Osteoblast (primary cell): ENCODE measurements around the gene EXTL2. TPM values are rescaled to one million over a fixed set of nuclear protein-coding genes. Genes with fewer than 3 reads are reported as not detected.
A peak's percentile ranks its signal among the peaks of the same experiment; 100 is the strongest.

ENCODE experiments used
- DNase-seq: peaks from one replicate; pipeline ENCODE4 v3.0.0; 2011; ENCODE audit warnings: low spot score, mixed read lengths; ENCODE audit not compliant: insufficient read length; ENCODE audit errors: missing footprints
- H2AFZ ChIP-seq: 2 replicates; pipeline ENCODE4 v1.6.0; 2011; ENCODE audit warnings: mild to moderate bottlenecking, low read length
- H3K27ac ChIP-seq: 2 replicates; pipeline ENCODE4 v1.5.1; 2011; ENCODE audit warnings: mild to moderate bottlenecking, low read depth, low read length, moderate library complexity
- H3K27me3 ChIP-seq: 2 replicates; pipeline ENCODE4 v1.6.0; 2012; ENCODE audit warnings: mild to moderate bottlenecking, control low read depth, inconsistent platforms, low read length, moderate library complexity; ENCODE audit not compliant: insufficient read depth
- H3K36me3 ChIP-seq: 2 replicates; pipeline ENCODE4 v1.5.1; 2011; ENCODE audit warnings: mild to moderate bottlenecking, low read length, control low read depth, moderate library complexity; ENCODE audit not compliant: insufficient read depth
- H3K4me1 ChIP-seq: 2 replicates; pipeline ENCODE4 v1.5.1; 2011; ENCODE audit warnings: mild to moderate bottlenecking, low read length, control low read depth, moderate library complexity; ENCODE audit not compliant: insufficient read depth
- H3K4me2 ChIP-seq: 2 replicates; pipeline ENCODE4 v1.6.0; 2011; ENCODE audit warnings: mild to moderate bottlenecking, low read length; ENCODE audit not compliant: insufficient read depth
- H3K4me3 ChIP-seq: fragments of 200-600 bp; sonication (generic); 3 replicates; pipeline ENCODE4 v1.5.1; 2012; ENCODE audit warnings: mild to moderate bottlenecking, low read length, inconsistent platforms; ENCODE audit not compliant: insufficient read depth
- H3K79me2 ChIP-seq: 2 replicates; pipeline ENCODE4 v1.6.0; 2012; ENCODE audit warnings: mild to moderate bottlenecking, low read length, control low read depth, inconsistent platforms; ENCODE audit not compliant: insufficient read depth
- H3K9me3 ChIP-seq: 2 replicates; pipeline ENCODE4 v1.5.1; 2011; ENCODE audit warnings: low read depth, low read length, control low read depth
- H4K20me1 ChIP-seq: 2 replicates; pipeline ENCODE4 v1.6.0; 2012; ENCODE audit warnings: mild to moderate bottlenecking, low read length, control low read depth; ENCODE audit not compliant: insufficient read depth
- total RNA-seq: library from RNA; depleted of rRNA; stranded (reverse); fragments of >200 nt; gene quantifications from 2 replicates; pipeline ENCODE4 v1.2.3, GENCODE V29; 2012
- TF ChIP-seq, protein P1 (sequence below): IDR thresholded peaks from 2 replicates; pipeline ENCODE4 v1.5.1; 2011; ENCODE audit warnings: mild to moderate bottlenecking, low read depth, low read length, moderate library complexity; ENCODE audit errors: extremely low read depth

EXTL2 gene
- 36.2 and 42.1 TPM in 2 replicates for total RNA-seq

DNA sequence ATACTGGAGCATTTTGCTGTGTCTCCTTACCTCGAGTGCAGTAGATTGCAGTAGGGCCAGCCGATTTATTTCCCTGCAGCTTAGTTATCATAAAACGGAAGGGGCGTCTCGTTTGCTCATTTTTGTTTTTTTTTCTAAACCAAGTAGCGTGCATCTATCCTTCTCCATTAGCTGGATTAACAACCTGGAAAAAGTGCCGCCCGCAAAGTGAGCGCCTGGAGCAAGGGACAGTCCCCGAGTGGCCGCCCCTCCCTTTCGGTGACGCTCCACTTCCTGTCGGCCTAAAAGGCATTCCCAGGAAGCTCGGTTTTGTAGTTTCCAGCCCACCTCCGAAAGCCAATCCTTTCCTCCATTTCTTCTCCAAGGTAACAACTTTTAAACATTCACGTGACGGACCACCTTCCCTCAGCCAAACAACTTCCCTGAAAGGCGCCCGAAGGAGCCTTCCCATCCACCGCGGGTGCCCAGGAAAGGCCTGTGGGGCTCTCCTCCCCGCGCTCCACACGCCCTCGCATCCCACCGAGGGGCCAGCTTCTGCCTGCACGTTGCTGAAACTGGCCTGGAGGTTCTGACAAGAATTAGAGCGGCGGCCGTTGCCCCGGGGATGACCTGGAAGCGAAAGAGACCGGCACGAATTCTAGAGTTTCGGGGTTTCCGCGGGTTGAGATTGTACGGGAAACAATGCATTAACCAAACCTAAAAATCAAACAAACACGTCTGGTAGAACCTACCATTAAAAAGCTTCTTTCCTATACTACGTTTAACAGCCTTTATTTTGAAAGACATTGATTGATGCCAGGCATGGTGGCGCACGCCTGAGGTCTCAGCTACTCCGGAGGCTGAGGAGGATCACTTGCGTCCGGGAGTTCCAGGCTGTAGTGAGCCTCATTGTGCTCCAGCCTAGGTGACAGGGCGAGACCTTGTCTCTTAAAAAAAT is at the start of gene EXTL2:
Gene EXTL2 (minus strand): TSS at position 240 of the 937 bp plus-strand sequence. CDS start 6,085 bp downstream, outside the sequence.
- H3K27ac ChIP-seq: peak within 1 kb of the TSS; percentile 89
- H3K9me3 ChIP-seq: no peaks in the 10 kb centered on the region
- H2AFZ ChIP-seq: peak within 1 kb of the TSS; percentile 93
- TF ChIP-seq, protein P1, sequence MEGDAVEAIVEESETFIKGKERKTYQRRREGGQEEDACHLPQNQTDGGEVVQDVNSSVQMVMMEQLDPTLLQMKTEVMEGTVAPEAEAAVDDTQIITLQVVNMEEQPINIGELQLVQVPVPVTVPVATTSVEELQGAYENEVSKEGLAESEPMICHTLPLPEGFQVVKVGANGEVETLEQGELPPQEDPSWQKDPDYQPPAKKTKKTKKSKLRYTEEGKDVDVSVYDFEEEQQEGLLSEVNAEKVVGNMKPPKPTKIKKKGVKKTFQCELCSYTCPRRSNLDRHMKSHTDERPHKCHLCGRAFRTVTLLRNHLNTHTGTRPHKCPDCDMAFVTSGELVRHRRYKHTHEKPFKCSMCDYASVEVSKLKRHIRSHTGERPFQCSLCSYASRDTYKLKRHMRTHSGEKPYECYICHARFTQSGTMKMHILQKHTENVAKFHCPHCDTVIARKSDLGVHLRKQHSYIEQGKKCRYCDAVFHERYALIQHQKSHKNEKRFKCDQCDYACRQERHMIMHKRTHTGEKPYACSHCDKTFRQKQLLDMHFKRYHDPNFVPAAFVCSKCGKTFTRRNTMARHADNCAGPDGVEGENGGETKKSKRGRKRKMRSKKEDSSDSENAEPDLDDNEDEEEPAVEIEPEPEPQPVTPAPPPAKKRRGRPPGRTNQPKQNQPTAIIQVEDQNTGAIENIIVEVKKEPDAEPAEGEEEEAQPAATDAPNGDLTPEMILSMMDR: no peak
- peak within 1 kb of the TSS; percentile 97 for H3K4me2 ChIP-seq
- H3K4me1 ChIP-seq: peaks cover 22% of the 10 kb centered on the region
- no peaks in the 10 kb centered on the region for H4K20me1 ChIP-seq
- H3K36me3 ChIP-seq: peaks cover 21% of the 10 kb centered on the region
- H3K27me3 ChIP-seq: no peaks in the 10 kb centered on the region
- H3K4me3 ChIP-seq: peak within 1 kb of the TSS; percentile 96
- peaks cover 76% of the 10 kb centered on the region for H3K79me2 ChIP-seq
- DNase-seq: peak; percentile 88

DNA sequence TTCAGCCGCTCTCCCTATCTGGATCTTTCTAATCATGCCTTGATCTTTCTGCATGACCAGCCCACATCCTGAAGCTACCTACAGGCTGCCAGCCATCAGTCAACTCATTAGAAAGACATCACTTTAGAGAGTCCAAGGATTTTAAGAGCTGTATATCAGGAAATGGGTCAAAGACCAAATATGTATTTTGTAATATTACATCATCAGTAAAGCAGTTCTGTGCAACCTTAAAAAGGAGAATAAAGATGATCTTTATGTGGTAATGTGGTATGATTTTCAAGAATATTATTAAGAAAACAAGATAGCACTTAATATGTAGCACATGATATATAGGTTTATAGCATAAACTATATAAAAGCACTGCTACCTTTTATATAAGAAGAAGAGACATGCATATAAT is 48.9 kb upstream of the EXTL2 start:
- Histone ChIP-seq H3K4me2 (no peak overlapping the region), H3K27me3 (no peaks in the 10 kb centered on the region), H3K27ac (no peak overlapping the region), H3K9me3 (no peaks in the 10 kb centered on the region), H3K4me1 (no peaks in the 10 kb centered on the region), H3K36me3 (peaks cover 16% of the 10 kb centered on the region), H3K79me2 (peaks cover 15% of the 10 kb centered on the region), H2AFZ (no peak overlapping the region), H4K20me1 (no peaks in the 10 kb centered on the region), H3K4me3 (no peak overlapping the region)
- DNase-seq: no peak
- TF ChIP-seq, protein P1: no peak

DNA sequence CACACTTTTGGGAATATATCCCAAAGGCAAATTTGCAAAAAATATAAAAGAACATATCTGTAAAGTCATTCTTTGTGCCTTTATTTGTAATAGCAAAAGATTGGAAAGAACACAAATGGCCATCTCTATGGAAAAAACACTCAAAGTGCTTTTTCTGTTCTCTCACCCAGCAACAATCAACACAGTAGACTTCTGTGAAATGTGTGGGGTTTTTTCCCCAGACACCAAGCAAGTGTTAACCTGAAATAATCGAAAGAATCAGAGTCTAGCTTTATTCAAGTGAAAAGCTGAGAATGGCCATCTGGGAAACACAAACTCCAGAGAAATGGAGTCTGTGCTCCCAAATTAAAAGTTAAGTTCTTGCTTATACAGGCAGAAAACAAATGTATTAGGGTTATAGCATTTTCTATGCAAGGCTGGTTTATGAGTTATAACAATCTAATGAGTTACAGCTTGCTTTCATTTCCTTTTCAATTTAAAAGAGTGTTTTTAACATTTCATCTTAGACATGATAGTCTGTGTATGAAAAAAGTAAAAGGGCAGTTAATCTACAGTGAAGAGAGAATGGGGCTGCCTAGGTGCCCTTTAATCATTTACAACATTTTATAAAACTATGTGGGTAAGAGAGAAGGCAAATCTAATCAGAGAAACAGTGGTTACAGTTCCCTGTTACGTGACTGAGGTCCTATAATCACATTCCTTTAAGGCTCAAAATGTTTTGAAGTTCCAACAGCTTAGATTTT is 47.8 kb upstream of the EXTL2 start:
- DNase-seq: no peak
- Histone ChIP-seq H3K4me3 (no peak overlapping the region), H3K27me3 (no peaks in the 10 kb centered on the region), H4K20me1 (no peaks in the 10 kb centered on the region), H3K36me3 (peaks cover 26% of the 10 kb centered on the region), H3K4me1 (no peaks in the 10 kb centered on the region), H2AFZ (no peak overlapping the region), H3K27ac (no peak overlapping the region), H3K79me2 (peaks cover 15% of the 10 kb centered on the region), H3K4me2 (no peak overlapping the region), H3K9me3 (no peaks in the 10 kb centered on the region)
- TF ChIP-seq, protein P1: no peak
